Activated effector memory CD4-positive, alpha-beta T cell treated with anti-CD3 and anti-CD28 coated beads, Interleukin-2, amount 50 U/mL, for 16 hours (primary cell): ENCODE data around the gene SLC9A8.

ENCODE experiments used
- DNase-seq: peaks from one replicate; pipeline ENCODE4 v3.0.0-alpha.2; 2020

SLC9A8 gene

DNA sequence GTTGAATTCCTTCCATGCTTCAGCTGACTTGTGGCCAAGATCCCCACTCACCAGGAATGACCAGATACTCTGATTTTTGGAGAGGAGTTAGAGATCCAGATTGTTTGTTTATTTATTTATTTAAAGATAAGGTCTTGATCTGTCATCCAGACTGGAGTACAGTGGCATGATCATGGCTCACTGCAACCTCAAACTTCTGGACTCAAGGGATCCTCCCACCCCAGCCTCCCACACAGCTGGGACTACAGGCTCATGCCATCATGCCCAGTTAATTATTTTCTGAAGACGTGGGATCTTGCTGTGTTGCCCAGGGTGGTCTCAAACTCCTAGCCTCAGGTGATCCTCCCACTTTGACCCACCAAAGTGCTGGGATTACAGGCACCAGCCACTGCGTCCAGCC lies 106.8 kb downstream of the SLC9A8 start:
- no peak for DNase-seq

DNA sequence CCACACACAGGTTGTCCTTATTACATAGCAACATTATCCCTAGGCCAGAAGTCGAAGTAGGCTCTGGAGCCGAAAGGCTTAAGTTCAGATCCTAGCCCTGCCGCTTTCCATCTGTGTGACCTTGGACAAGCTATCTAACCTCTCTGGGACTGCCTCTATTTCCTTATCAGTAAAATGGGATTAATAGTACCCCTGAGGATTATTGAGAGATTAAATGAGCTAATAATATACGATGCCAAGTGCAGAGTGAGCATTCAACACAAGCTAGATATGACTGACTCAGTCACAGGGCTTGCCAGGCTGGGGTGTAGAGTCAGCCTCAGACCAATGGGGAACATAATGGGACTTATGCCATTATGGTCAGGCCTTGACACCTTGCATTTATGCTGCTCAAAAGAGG lies 111.6 kb downstream of the SLC9A8 start:
- DNase-seq, result no peak

DNA sequence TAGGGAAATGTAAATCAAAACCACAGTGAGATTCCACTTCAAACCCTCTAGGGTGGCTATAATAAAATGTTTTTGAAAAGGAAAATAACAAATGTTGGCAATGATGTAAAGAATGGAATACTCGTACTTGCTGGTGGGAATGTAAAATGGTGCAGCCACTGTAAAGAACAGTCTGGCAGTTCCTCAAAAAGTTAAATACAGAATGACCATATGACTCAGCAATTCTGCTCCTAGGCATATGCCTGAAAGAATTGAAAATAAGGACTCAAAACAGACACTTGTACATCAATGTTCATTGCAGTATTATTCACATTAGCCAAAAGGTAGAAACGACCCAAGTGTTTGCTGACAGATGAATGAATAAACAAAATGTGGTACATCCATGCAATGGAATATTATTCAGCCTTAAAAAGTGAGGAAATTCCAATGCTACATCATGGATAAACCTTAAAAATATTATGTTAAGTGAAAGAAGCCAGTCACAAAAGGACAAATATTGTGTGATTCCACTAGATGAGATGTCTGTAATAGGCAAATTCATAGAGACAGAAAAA lies 113.3 kb downstream of the SLC9A8 start:
- no peak for DNase-seq

DNA sequence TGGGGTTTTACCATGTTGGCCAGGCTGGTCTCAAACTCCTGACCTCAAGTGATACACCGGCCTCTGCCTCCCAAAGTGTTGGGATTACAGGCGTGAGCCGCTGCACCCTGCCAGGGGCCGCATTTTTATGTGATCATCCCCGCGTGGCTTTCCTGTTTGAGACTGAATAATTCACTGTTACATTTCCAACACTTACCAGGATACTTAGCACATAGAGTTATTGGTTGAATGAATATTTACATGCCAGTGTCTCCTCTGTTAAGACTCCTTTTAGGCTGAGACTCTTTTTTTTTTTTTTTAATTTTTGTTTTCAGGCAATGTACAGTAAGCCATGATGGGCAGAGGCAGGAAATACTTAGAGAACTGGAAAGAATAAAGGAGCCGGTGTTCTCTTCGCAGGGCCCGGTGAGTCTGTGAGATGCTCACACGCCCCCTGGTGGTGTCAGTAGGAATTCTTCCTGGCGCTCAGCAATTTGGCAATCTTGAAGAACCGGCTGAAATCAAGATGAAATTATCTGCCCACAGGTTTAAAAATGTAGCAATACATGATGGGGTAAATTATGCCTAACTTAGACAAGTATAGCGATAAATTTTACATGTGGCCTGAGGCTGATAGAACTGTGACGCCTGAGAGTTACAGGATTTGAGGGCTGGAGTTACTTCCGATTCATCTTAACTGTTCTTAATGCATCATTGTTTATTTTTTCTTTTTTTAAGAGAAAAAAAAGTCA lies 115.9 kb downstream of the SLC9A8 start:
- DNase-seq, result peak; percentile 92

DNA sequence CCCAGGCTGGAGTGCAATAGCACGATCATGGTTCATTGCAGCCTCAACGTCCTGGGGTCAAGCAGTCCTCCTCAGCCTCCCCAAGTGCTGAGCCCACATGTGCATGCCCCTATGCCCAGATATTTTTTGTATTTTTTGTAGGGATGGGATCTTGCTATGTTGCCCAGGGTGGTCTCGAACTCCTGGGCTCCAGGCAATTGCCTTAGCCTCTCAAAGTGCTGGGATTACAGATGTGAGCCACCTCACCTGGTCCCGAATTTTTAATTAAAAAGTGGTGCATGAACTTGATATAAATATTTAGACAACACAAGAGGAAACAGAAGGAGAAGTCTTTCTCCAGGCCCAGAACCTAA lies 116.5 kb downstream of the SLC9A8 start:
- DNase-seq, result no peak

DNA sequence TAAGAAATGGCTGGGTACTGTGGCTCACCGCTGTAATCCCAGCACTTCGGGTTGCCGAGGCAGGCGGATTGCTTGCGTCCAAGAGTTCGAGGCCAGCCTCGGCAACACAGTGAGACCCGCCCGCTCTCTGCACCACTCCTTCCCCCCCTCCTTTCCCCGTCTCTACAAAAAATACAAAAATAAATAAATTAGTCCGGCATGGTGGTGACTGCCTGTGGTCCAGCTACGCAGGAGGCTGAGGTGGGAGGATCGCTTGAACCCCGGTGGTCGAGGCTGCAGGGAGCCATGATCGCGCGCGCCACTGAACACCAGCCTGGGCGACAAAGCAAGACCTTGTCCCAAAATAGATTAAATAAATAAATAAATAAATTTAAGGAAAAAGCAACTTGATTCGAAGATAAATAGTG lies 123.1 kb downstream of the SLC9A8 start:
- no peak for DNase-seq

DNA sequence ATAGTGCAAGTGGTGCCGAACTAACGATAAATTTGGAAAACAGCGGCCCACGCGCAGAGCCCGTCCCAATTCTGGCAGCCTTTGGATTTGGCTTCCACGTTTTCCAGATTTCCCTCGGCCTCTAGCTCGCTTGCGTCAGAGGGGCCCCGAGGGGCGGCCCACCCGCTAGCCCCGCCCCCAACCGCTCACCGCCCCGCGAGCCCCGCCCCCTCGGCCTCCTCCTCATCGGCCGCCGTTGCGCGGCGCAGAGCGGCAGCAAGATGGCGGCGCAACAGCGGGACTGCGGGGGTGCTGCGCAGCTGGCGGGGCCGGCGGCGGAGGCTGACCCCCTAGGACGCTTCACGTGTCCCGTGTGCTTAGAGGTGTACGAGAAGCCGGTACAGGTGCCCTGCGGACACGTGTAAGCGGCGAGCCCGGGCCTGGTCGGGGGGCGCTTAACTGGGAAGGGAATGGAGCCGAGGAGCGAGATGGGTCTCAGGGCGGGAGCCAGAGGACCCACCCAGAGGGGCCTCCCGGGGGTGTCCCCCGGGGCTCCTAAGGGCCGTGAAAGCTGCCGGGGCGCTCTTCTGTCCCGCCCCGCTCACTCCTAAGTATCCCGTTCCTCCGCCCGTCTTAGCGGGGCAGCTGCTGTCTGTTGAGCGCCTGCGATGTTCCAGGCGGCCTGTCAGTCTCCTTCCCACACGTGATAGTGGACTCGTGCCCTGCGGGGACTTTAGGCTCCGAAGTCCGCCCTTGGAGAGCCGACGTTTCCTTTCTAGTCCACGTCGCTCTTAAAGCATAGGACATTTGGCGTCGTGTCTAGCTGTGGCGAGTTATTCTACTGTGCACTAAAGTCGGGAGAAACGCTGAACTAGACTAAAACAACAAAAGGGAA lies 123.8 kb downstream of the SLC9A8 start, which contains the start of gene RNF114:
Gene RNF114 (plus strand): TSS at position 245 of the 874 bp plus-strand sequence. CDS start 16 bp downstream, at position 261.
- DNase-seq, result peak; percentile 96

DNA sequence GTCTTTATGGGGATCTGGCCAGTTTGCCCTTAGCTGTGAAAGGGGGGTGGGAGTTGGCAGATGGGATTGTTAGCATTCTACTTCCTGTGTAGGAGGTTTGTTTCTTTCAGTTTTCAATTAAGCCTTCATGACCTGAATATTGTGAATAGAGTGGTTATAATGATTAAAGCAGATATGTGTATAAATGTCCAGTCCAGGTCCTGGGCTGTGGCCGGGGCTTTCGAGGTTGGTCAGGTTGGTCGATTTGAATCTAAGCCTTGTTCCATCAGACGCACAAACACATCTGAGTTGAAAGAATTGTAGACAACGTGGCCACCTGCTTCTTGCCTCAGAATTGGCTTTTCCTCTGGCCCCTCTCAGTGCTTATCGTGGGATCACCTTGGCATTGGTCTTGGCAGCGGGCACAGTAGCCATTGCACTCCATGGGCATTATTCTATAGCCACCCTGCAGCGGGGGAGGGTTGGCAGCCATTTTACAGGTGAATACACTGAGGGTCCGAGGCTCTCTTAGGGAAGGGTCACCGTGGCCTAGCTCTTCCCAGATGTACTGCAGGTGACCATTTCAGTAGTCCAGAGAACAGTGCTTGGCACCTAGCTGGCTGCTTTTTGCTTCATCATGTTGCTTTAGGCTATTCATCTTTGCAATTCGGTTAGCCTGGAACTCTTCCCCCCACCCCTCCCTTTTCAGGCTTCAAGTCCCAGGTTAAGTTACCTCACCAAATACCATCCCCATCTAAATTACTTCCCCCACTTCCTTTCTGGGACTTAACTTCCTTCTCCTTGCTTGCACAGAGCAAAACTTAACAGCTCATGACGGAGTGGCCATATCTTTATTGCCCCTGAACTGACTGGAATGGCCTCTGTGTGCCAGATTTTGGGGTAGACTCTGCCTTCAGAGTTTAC lies 124.7 kb downstream of the SLC9A8 start:
- peak; percentile 54 for DNase-seq

DNA sequence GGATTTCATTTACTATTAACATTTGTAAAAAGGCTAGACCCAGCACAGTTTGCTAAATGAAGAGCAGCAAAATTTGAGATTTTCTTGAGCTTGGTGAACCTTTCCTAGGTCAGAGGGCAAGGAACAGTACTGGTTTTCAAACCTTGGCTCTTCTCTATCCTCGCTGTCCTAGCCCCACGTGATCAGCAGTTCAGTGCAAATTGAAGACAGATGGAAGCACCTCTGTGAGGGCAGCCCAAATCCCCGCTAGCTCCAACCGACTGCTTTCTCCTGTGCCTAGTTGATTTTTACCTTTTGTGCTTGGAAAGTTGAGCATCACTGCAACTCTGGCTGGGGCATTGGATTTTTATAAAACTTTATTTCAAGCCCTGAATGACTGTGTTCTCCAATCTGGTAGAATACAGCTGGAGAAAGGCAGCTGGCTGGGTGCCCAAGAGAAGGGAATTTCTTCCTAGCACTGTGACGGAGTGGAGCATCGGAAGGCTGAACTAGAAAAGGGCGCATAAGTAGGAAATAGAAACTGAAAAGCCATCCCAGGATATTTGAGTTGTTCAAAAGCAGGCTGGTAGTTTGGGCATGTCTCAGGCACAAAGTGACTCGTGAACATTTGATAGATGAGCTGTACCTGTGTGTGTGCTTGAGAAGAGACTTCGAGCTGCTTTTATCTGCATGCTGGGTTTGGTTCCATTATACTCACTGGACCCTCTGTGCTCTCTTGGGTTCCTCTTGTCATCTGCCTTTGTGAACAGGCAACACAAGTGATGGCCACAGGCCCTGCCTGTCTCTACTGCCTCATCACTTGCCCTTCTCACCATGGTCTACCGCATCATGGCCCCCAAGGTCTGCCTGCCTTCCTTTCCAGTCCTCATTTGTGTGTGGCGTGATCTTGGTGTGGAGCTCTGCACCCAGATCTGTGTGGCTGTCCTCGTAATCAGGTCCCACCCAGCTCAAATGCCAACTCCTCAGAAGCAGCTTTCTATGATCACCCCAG lies 125.8 kb downstream of the SLC9A8 start:
- DNase-seq, result peak; percentile 49

DNA sequence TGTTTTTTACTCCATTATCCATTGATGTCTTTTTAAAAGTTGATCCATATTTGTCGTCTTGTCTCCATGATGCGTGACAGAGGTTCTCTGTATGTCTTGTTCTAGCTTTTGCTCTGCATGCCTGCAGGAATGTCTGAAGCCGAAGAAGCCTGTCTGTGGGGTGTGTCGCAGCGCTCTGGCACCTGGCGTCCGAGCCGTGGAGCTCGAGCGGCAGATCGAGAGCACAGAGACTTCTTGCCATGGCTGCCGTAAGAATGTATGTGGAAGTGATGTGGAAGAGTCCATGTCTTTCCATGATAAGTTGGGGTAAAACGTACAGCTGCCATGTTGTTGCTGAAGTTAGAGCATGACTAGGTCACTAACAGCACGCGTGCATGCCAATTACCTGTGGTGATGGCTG lies 128.8 kb downstream of the SLC9A8 start:
- no peak for DNase-seq
